ENCODE measurements around the gene BBS9.

The BBS9 gene

DNA sequence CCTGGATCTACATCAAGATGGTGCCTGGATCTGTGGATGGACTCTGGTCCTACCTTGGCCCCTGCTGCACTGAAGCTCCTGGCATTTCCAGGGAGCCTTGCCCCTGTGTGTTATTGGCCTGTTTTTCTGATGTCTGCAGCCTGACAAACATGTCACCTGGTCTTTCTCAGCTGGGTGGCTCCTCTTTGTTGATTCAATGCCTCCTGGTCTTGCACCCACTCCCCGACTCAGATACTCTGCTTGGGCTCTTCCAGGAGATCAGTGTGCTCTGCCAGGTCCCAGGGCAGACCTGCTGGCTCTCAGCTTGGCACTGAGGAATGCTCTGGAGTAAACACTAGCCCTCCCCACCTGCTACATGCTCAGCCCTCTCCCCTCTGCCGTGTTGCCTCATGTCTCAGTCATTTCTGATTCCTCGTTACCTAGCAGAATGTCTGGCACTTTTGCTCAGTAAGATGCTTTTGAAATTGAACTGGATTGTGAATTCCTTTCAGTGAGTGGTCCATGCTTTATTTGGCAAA is 522.7 kb downstream of the BBS9 start:
- H3K4me3 ChIP-seq (ENCODE audit: low read length), result no peak overlapping the region
- DNase-seq (ENCODE audit: low read depth), result no peak
- TF ChIP-seq, protein P1, sequence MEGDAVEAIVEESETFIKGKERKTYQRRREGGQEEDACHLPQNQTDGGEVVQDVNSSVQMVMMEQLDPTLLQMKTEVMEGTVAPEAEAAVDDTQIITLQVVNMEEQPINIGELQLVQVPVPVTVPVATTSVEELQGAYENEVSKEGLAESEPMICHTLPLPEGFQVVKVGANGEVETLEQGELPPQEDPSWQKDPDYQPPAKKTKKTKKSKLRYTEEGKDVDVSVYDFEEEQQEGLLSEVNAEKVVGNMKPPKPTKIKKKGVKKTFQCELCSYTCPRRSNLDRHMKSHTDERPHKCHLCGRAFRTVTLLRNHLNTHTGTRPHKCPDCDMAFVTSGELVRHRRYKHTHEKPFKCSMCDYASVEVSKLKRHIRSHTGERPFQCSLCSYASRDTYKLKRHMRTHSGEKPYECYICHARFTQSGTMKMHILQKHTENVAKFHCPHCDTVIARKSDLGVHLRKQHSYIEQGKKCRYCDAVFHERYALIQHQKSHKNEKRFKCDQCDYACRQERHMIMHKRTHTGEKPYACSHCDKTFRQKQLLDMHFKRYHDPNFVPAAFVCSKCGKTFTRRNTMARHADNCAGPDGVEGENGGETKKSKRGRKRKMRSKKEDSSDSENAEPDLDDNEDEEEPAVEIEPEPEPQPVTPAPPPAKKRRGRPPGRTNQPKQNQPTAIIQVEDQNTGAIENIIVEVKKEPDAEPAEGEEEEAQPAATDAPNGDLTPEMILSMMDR (conservative IDR thresholded peaks at IDR 0.05; ENCODE audit: low read length), result no peak

- DNase-seq (ENCODE audit: low read depth), result no peak
- TF ChIP-seq, protein P1 (conservative IDR thresholded peaks at IDR 0.05; ENCODE audit: low read length), result no peak
- no peak overlapping the region for H3K4me3 ChIP-seq (ENCODE audit: low read length)
These were observed 525.3 kb downstream of the BBS9 start for GRCh38 chr7:33654676-33655075.

Data from AG10803 (cell line).